Measurements from ENCODE around the gene ZNF382.

ZNF382 gene

GRCh38 chr19:36668646-36669045 is 63.5 kb downstream of the ZNF382 start:
- ATAC-seq (ENCODE audit: insufficient read depth, low read depth) (no peak), DNase-seq (no peak)
- Histone ChIP-seq H3K36me3 (ENCODE audit: insufficient read depth, low read length) (peaks cover 34% of the 10 kb centered on the region), H3K27me3 (ENCODE audit: insufficient read depth, low read length, poor library complexity) (no peaks in the 10 kb centered on the region), H3K4me1 (ENCODE audit: insufficient read depth, low read length) (peaks cover 36% of the 10 kb centered on the region), H2AFZ (ENCODE audit: low read depth, low read length) (no peak overlapping the region), H3K4me2 (ENCODE audit: insufficient read depth, low read length) (peak overlapping the region; percentile 97), H4K20me1 (ENCODE audit: insufficient read depth, low read length) (no peaks in the 10 kb centered on the region), H3K27ac (ENCODE audit: low read length) (0 out of 2 replicates have a peak overlapping the region, but pooled peaks have one; percentile 4), H3K4me3 (ENCODE audit: low read depth in 1 of 2, low read length in 2 of 2) (peak overlapping the region in 1 of 2 experiments; percentile 50; a peak in 2 of 4 replicates), H3K79me2 (ENCODE audit: insufficient read depth, low read length) (peaks cover 94% of the 10 kb centered on the region), H3K9me3 (ENCODE audit: insufficient read depth, low read length, severe bottlenecking) (no peaks in the 10 kb centered on the region), H3K9ac (ENCODE audit: low read depth, low read length) (peak overlapping the region; percentile 81)
- TF ChIP-seq EZH2 (IDR thresholded peaks at IDR 0.05; ENCODE audit: borderline replicate concordance, low read depth, low read length, severe bottlenecking) (no peak), CTCF (IDR thresholded peaks at IDR 0.05; ENCODE audit: borderline replicate concordance, extremely low read depth, low read length, poor library complexity, severe bottlenecking) (no peak)

- peaks cover 76% of the 10 kb centered on the region for H3K79me2 ChIP-seq (ENCODE audit: insufficient read depth, low read length)
- no peak overlapping the region for H3K9ac ChIP-seq (ENCODE audit: low read depth, low read length)
- H3K27me3 ChIP-seq (ENCODE audit: insufficient read depth, low read length, poor library complexity), result no peaks in the 10 kb centered on the region
- ATAC-seq (ENCODE audit: insufficient read depth, low read depth) (no peak), DNase-seq (no peak)
- H3K4me3 ChIP-seq (ENCODE audit: low read depth in 1 of 2, low read length in 2 of 2), result no peak overlapping the region
- no peak overlapping the region for H3K4me2 ChIP-seq (ENCODE audit: insufficient read depth, low read length)
- H4K20me1 ChIP-seq (ENCODE audit: insufficient read depth, low read length), result no peaks in the 10 kb centered on the region; the same call in 1 of the 2 replicates
- no peaks in the 10 kb centered on the region for H3K9me3 ChIP-seq (ENCODE audit: insufficient read depth, low read length, severe bottlenecking)
- H3K27ac ChIP-seq (ENCODE audit: low read length), result no peak overlapping the region
- peaks cover 23% of the 10 kb centered on the region for H3K36me3 ChIP-seq (ENCODE audit: insufficient read depth, low read length)
- TF ChIP-seq EZH2 (IDR thresholded peaks at IDR 0.05; ENCODE audit: borderline replicate concordance, low read depth, low read length, severe bottlenecking) (no peak), CTCF (IDR thresholded peaks at IDR 0.05; ENCODE audit: borderline replicate concordance, extremely low read depth, low read length, poor library complexity, severe bottlenecking) (no peak)
- no peak overlapping the region for H2AFZ ChIP-seq (ENCODE audit: low read depth, low read length)
- peaks cover 21% of the 10 kb centered on the region for H3K4me1 ChIP-seq (ENCODE audit: insufficient read depth, low read length)
These were observed 67.3 kb downstream of the ZNF382 start for GRCh38 chr19:36672368-36672767.

- H3K27me3 ChIP-seq (ENCODE audit: insufficient read depth, low read length, poor library complexity), result no peaks in the 10 kb centered on the region
- H3K36me3 ChIP-seq (ENCODE audit: insufficient read depth, low read length), result peaks cover 37% of the 10 kb centered on the region
- H2AFZ ChIP-seq (ENCODE audit: low read depth, low read length), result no peak overlapping the region
- no peak overlapping the region for H3K9ac ChIP-seq (ENCODE audit: low read depth, low read length)
- H3K4me1 ChIP-seq (ENCODE audit: insufficient read depth, low read length), result peaks cover 5% of the 10 kb centered on the region; the same call in 1 of the 2 replicates
- no peak overlapping the region for H3K4me2 ChIP-seq (ENCODE audit: insufficient read depth, low read length)
- ATAC-seq (ENCODE audit: insufficient read depth, low read depth) (no peak), DNase-seq (no peak)
- H3K79me2 ChIP-seq (ENCODE audit: insufficient read depth, low read length), result peaks cover 60% of the 10 kb centered on the region
- no peak overlapping the region for H3K4me3 ChIP-seq (ENCODE audit: low read depth in 1 of 2, low read length in 2 of 2)
- peaks cover 7% of the 10 kb centered on the region for H3K9me3 ChIP-seq (ENCODE audit: insufficient read depth, low read length, severe bottlenecking)
- no peaks in the 10 kb centered on the region; the same call in 1 of the 2 replicates for H4K20me1 ChIP-seq (ENCODE audit: insufficient read depth, low read length)
- no peak overlapping the region for H3K27ac ChIP-seq (ENCODE audit: low read length)
- no peak for TF ChIP-seq EZH2 (IDR thresholded peaks at IDR 0.05; ENCODE audit: borderline replicate concordance, low read depth, low read length, severe bottlenecking)
- no peak for TF ChIP-seq CTCF (IDR thresholded peaks at IDR 0.05; ENCODE audit: borderline replicate concordance, extremely low read depth, low read length, poor library complexity, severe bottlenecking)
These were observed 69.1 kb downstream of the ZNF382 start for GRCh38 chr19:36674201-36674600.

- Histone ChIP-seq H4K20me1 (ENCODE audit: insufficient read depth, low read length) (no peaks in the 10 kb centered on the region), H3K27ac (ENCODE audit: low read length) (no peak overlapping the region), H3K4me1 (ENCODE audit: insufficient read depth, low read length) (no peaks in the 10 kb centered on the region), H3K36me3 (ENCODE audit: insufficient read depth, low read length) (peaks cover 48% of the 10 kb centered on the region), H3K9ac (ENCODE audit: low read depth, low read length) (no peak overlapping the region), H3K79me2 (ENCODE audit: insufficient read depth, low read length) (peaks cover 21% of the 10 kb centered on the region), H3K4me3 (ENCODE audit: low read depth in 1 of 2, low read length in 2 of 2) (no peak overlapping the region), H3K4me2 (ENCODE audit: insufficient read depth, low read length) (no peak overlapping the region), H3K27me3 (ENCODE audit: insufficient read depth, low read length, poor library complexity) (no peaks in the 10 kb centered on the region), H3K9me3 (ENCODE audit: insufficient read depth, low read length, severe bottlenecking) (peaks cover 7% of the 10 kb centered on the region), H2AFZ (ENCODE audit: low read depth, low read length) (no peak overlapping the region)
- TF ChIP-seq EZH2 (IDR thresholded peaks at IDR 0.05; ENCODE audit: borderline replicate concordance, low read depth, low read length, severe bottlenecking) (no peak), CTCF (IDR thresholded peaks at IDR 0.05; ENCODE audit: borderline replicate concordance, extremely low read depth, low read length, poor library complexity, severe bottlenecking) (no peak)
- DNase-seq (no peak), ATAC-seq (ENCODE audit: insufficient read depth, low read depth) (no peak)
These were observed 74.3 kb downstream of the ZNF382 start for GRCh38 chr19:36679455-36679854.
